GM12878 (cell line): ENCODE data around the gene ARHGAP5.

Source experiments
- DPF2 ChIP-seq: fragments of 450-650 bp; IDR thresholded peaks from 2 replicates; pipeline ENCODE4 v1.6.1; 2017; ENCODE audit warnings: mild to moderate bottlenecking
- IKZF1 ChIP-seq: fragments of 450-650 bp; conservative IDR thresholded peaks from 2 replicates; pipeline ENCODE4 v1.6.1; 2017; ENCODE audit warnings: antibody characterized with exemption, mild to moderate bottlenecking
- POLR2AphosphoS5 ChIP-seq: IDR thresholded peaks from 2 replicates; pipeline ENCODE4 v1.6.1; 2011; ENCODE audit warnings: mild to moderate bottlenecking, low read length, inconsistent platforms
- ZSCAN29 ChIP-seq: fragments of 450-650 bp; IDR thresholded peaks from 2 replicates; pipeline ENCODE4 v1.6.1; 2017; ENCODE audit warnings: mild to moderate bottlenecking, moderate library complexity
- TF ChIP-seq, protein P1 (sequence below), 3 experiments: IDR thresholded peaks in 2 of 3; conservative IDR thresholded peaks in 1 of 3; 2 replicates each; pipeline ENCODE4 v1.5.1; 2011; ENCODE audit warnings: low read depth in 3 of 3, low read length in 3 of 3, mild to moderate bottlenecking in 3 of 3, control low read depth in 2 of 3, moderate library complexity in 2 of 3, inconsistent platforms in 1 of 3, mixed read lengths in 1 of 3; ENCODE audit not compliant: control insufficient read depth in 2 of 3, insufficient read depth in 1 of 3; ENCODE audit errors: extremely low read depth in 1 of 3

DNA sequence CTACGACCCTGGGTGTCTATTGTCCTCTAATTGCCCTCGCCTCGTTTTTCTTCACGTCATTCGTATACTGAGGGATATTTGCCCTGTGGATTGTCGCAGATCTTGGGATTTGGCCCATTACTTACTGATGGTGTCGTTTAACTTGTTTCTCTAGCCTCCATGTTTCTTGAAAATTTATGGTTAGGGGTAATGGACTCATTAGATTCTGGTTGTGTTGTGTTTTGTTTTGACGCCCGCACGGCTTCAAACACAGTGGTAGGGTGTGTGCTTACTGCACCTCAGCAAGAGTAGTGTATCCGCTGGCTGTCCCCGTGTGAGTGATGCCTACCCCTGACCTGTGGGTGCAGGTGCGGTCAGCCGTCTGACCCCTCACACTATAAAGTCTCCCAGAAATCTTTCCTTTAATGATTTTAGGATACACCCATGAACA lies 126.8 kb downstream of the ARHGAP5 start:
- TF ChIP-seq ZSCAN29 (no peak), DPF2 (no peak), POLR2AphosphoS5 (no peak), IKZF1 (no peak)
- TF ChIP-seq, protein P1, sequence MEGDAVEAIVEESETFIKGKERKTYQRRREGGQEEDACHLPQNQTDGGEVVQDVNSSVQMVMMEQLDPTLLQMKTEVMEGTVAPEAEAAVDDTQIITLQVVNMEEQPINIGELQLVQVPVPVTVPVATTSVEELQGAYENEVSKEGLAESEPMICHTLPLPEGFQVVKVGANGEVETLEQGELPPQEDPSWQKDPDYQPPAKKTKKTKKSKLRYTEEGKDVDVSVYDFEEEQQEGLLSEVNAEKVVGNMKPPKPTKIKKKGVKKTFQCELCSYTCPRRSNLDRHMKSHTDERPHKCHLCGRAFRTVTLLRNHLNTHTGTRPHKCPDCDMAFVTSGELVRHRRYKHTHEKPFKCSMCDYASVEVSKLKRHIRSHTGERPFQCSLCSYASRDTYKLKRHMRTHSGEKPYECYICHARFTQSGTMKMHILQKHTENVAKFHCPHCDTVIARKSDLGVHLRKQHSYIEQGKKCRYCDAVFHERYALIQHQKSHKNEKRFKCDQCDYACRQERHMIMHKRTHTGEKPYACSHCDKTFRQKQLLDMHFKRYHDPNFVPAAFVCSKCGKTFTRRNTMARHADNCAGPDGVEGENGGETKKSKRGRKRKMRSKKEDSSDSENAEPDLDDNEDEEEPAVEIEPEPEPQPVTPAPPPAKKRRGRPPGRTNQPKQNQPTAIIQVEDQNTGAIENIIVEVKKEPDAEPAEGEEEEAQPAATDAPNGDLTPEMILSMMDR (IDR thresholded peaks at IDR 0.05 in 2 of 3, conservative IDR thresholded peaks at IDR 0.05 in 1 of 3; ENCODE audit: control insufficient read depth in 2 of 3, extremely low read depth in 1 of 3, insufficient read depth in 1 of 3, low read depth in 3 of 3, low read length in 3 of 3): no peak
